ENCODE results near the gene WWOX. TPM values are rescaled to one million over a fixed set of nuclear protein-coding genes. Genes with fewer than 3 reads are reported as not detected.

WWOX gene
- total RNA-seq, 3 donors from 2014 or later: 11.7 to 18.0 (median 13.8) TPM

GRCh38 chr16:78505036-78505435 lies 405.6 kb downstream of the WWOX start:
- H3K9me3 ChIP-seq: no peaks in the 10 kb centered on the region
- TF ChIP-seq CTCF (IDR thresholded peaks at IDR 0.05): no peak
- ATAC-seq (no peak), DNase-seq (no peak)
- no peaks in the 10 kb centered on the region for H3K4me1 ChIP-seq (ENCODE audit: low read depth)
- no peak overlapping the region for H3K4me3 ChIP-seq
- no peaks in the 10 kb centered on the region for H3K36me3 ChIP-seq (ENCODE audit: low read depth)
- intact Hi-C loops (cut with DNase I, micrococcal nuclease): no loop called here

GRCh38 chr16:78505544-78506366 lies 406.3 kb downstream of the WWOX start:
- H3K4me3 ChIP-seq: no peak overlapping the region
- no peak for TF ChIP-seq CTCF (IDR thresholded peaks at IDR 0.05)
- ATAC-seq (peak; percentile 63), DNase-seq (peak; percentile 41 to 69 (median 49))
- no peaks in the 10 kb centered on the region for H3K4me1 ChIP-seq (ENCODE audit: low read depth)
- no peaks in the 10 kb centered on the region for H3K36me3 ChIP-seq (ENCODE audit: low read depth)
- H3K9me3 ChIP-seq: no peaks in the 10 kb centered on the region
- intact Hi-C loops (cut with DNase I, micrococcal nuclease): no loop called here

GRCh38 chr16:78506367-78507193 lies 407.1 kb downstream of the WWOX start:
- Histone ChIP-seq H3K4me1 (ENCODE audit: low read depth) (no peaks in the 10 kb centered on the region), H3K36me3 (ENCODE audit: low read depth) (no peaks in the 10 kb centered on the region), H3K9me3 (no peaks in the 10 kb centered on the region), H3K4me3 (no peak overlapping the region)
- DNase-seq (no peak), ATAC-seq (no peak)
- intact Hi-C loops (cut with DNase I, micrococcal nuclease): no loop called here
- no peak for TF ChIP-seq CTCF (IDR thresholded peaks at IDR 0.05)

GRCh38 chr16:78507576-78507975 lies 408.1 kb downstream of the WWOX start:
- DNase-seq: no peak
- Histone ChIP-seq H3K4me3 (no peak overlapping the region), H3K4me1 (ENCODE audit: low read depth) (no peaks in the 10 kb centered on the region), H3K9me3 (no peaks in the 10 kb centered on the region), H3K36me3 (ENCODE audit: low read depth) (no peaks in the 10 kb centered on the region)
- TF ChIP-seq CTCF (IDR thresholded peaks at IDR 0.05): no peak
- no peak for ATAC-seq
- intact Hi-C loops (cut with DNase I, micrococcal nuclease): no loop called here

- no peak for ATAC-seq
- intact Hi-C loops (cut with DNase I, micrococcal nuclease): no loop called here
- Histone ChIP-seq H3K36me3 (ENCODE audit: low read depth) (no peaks in the 10 kb centered on the region), H3K9me3 (no peaks in the 10 kb centered on the region), H3K4me3 (no peak overlapping the region), H3K4me1 (ENCODE audit: low read depth) (no peaks in the 10 kb centered on the region)
- no peak for TF ChIP-seq CTCF (IDR thresholded peaks at IDR 0.05)
- DNase-seq: no peak
Measured at GRCh38 chr16:78509965-78510364, 410.5 kb downstream of the WWOX start.
